HL-60 (cell line): ENCODE measurements around the gene DPYD.

Experiments used
- CTCF ChIP-seq: IDR thresholded peaks from one replicate; pipeline ENCODE4 v1.5.1; 2011; ENCODE audit warnings: low read length, control low read depth, inconsistent platforms; ENCODE audit not compliant: insufficient read depth
- GABPA ChIP-seq: IDR thresholded peaks from 2 replicates; pipeline ENCODE4 v1.6.1; 2012; ENCODE audit warnings: low read depth
- POLR2AphosphoS5 ChIP-seq: IDR thresholded peaks from 2 replicates; pipeline ENCODE4 v1.6.1; 2012; ENCODE audit warnings: low read depth
- REST ChIP-seq: IDR thresholded peaks from 2 replicates; pipeline ENCODE4 v1.6.1; 2012; ENCODE audit warnings: low read depth; ENCODE audit not compliant: insufficient replicate concordance

- TF ChIP-seq CTCF: no peak
- TF ChIP-seq POLR2AphosphoS5: no peak
- TF ChIP-seq GABPA: no peak
- no peak for TF ChIP-seq REST
Observed at GRCh38 chr1:97739596-97740103, 181.2 kb downstream of the DPYD start.
